Measurements from ENCODE around the gene SLC6A18. TPM values are rescaled to one million over a fixed set of nuclear protein-coding genes. Genes with fewer than 3 reads are reported as not detected.

SLC6A18 gene
- total and polyA plus RNA-seq, 7 donors, result not detected

DNA sequence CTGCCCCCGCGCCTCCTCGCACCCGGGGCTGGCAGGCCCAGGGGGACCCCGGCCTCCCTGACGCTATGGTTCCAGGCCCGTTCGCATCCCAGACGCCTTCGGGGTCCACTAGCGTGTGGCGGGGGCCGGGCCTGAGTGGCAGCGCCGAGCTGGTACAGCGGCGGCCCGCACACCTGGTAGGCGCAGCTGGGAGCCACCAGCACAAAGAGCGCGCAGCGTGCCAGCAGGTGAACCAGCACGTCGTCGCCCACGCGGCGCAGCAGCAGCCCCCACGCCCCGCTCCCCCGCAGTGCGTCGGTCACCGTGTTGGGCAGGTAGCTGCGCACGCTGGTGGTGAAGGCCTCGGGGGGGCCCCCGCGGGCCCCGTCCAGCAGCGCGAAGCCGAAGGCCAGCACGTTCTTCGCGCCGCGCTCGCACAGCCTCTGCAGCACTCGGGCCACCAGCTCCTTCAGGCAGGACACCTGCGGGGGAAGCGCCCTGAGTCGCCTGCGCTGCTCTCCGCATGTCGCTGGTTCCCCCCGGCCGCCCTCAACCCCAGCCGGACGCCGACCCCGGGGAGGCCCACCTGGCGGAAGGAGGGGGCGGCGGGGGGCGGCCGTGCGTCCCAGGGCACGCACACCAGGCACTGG lies 69.1 kb downstream of the SLC6A18 start:
- DNase-seq, result peak in 1 of 2 donors; percentile 37
- Histone ChIP-seq H3K4me3 (no peak overlapping the region), H3K36me3 (ENCODE audit: insufficient read depth in 1 of 2, low read depth in 1 of 2) (no peaks in the 10 kb centered on the region), H3K27me3 (ENCODE audit: insufficient read depth in 3 of 3, low read length in 2 of 3) (peaks cover 2 to 65% (median 25%) of the 10 kb centered on the region in 3 donors), H3K4me1 (no peaks in the 10 kb centered on the region), H3K9me3 (no peaks in the 10 kb centered on the region), H3K27ac (no peak overlapping the region)
- 25 to 39% (median 32%) methylated on average over 42 to 69 of the region's 69 CpGs for whole genome bisulfite sequencing, 3 donors
- TF ChIP-seq, protein P1, sequence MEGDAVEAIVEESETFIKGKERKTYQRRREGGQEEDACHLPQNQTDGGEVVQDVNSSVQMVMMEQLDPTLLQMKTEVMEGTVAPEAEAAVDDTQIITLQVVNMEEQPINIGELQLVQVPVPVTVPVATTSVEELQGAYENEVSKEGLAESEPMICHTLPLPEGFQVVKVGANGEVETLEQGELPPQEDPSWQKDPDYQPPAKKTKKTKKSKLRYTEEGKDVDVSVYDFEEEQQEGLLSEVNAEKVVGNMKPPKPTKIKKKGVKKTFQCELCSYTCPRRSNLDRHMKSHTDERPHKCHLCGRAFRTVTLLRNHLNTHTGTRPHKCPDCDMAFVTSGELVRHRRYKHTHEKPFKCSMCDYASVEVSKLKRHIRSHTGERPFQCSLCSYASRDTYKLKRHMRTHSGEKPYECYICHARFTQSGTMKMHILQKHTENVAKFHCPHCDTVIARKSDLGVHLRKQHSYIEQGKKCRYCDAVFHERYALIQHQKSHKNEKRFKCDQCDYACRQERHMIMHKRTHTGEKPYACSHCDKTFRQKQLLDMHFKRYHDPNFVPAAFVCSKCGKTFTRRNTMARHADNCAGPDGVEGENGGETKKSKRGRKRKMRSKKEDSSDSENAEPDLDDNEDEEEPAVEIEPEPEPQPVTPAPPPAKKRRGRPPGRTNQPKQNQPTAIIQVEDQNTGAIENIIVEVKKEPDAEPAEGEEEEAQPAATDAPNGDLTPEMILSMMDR (IDR thresholded peaks at IDR 0.05), result no peak
- intact Hi-C loops (cut with DNase I), result no loop called here
- ATAC-seq, result no peak

DNA sequence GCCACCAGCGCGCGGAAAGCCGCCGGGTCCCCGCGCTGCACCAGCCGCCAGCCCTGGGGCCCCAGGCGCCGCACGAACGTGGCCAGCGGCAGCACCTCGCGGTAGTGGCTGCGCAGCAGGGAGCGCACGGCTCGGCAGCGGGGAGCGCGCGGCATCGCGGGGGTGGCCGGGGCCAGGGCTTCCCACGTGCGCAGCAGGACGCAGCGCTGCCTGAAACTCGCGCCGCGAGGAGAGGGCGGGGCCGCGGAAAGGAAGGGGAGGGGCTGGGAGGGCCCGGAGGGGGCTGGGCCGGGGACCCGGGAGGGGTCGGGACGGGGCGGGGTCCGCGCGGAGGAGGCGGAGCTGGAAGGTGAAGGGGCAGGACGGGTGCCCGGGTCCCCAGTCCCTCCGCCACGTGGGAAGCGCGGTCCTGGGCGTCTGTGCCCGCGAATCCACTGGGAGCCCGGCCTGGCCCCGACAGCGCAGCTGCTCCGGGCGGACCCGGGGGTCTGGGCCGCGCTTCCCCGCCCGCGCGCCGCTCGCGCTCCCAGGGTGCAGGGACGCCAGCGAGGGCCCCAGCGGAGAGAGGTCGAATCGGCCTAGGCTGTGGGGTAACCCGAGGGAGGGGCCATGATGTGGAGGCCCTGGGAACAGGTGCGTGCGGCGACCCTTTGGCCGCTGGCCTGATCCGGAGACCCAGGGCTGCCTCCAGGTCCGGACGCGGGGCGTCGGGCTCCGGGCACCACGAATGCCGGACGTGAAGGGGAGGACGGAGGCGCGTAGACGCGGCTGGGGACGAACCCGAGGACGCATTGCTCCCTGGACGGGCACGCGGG lies 69.9 kb downstream of the SLC6A18 start, which contains the start of gene TERT:
Gene TERT (minus strand): TSS at position 234 of the 815 bp plus-strand sequence. CDS start 79 bp downstream, at position 155.
- ATAC-seq (no peak), DNase-seq (peak in 1 of 2 donors; percentile 34)
- Histone ChIP-seq H3K4me3 (no peak within 1 kb of the TSS), H3K4me1 (no peaks in the 10 kb centered on the region), H3K27me3 (ENCODE audit: insufficient read depth in 3 of 3, low read length in 2 of 3) (peaks cover 2 to 65% (median 29%) of the 10 kb centered on the region in 3 donors), H3K9me3 (no peaks in the 10 kb centered on the region), H3K36me3 (ENCODE audit: insufficient read depth in 1 of 2, low read depth in 1 of 2) (no peaks in the 10 kb centered on the region), H3K27ac (no peak within 1 kb of the TSS)
- TF ChIP-seq, protein P1 (IDR thresholded peaks at IDR 0.05), result no peak
- intact Hi-C loops (cut with DNase I), result no loop called here
- WGBS, 3 donors, result 4 to 6% (median 4%) methylated on average over 50 to 102 of the region's 102 CpGs

DNA sequence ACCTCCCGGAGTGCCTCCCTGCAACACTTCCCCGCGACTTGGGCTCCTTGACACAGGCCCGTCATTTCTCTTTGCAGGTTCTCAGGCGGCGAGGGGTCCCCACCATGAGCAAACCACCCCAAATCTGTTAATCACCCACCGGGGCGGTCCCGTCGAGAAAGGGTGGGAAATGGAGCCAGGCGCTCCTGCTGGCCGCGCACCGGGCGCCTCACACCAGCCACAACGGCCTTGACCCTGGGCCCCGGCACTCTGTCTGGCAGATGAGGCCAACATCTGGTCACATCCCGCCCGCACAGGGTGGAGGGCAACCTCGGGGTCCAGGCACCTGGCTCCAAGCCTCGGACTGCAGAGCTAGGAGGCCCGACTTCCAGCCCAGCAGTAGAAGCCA lies 70.5 kb downstream of the SLC6A18 start:
- Histone ChIP-seq H3K36me3 (ENCODE audit: insufficient read depth in 1 of 2, low read depth in 1 of 2) (no peaks in the 10 kb centered on the region), H3K4me1 (no peaks in the 10 kb centered on the region), H3K27ac (no peak overlapping the region), H3K9me3 (no peaks in the 10 kb centered on the region), H3K27me3 (ENCODE audit: insufficient read depth in 3 of 3, low read length in 2 of 3) (peaks cover 2 to 65% (median 29%) of the 10 kb centered on the region in 3 donors), H3K4me3 (no peak overlapping the region)
- ATAC-seq, result no peak
- WGBS, 3 donors, result 33 to 37% (median 37%) methylated on average over 22 of the region's 22 CpGs
- intact Hi-C loops (cut with DNase I), result no loop called here
- TF ChIP-seq, protein P1 (IDR thresholded peaks at IDR 0.05), result no peak
- peak in 1 of 2 donors; percentile 43 for DNase-seq

Other genes starting within 250 kb of the SLC6A18 start
- under 1 TPM in 3 of 4 donors, not detected in 1; 0.59 to 0.96 (median 0.83) TPM for gene NKD2, start 216.6 kb upstream of the SLC6A18 start, total RNA-seq
- under 1 TPM; 0.08 to 0.68 (median 0.35) TPM for gene NKD2, start 216.6 kb upstream of the SLC6A18 start, polyA plus RNA-seq
- gene SLC12A7, start 113.3 kb upstream of the SLC6A18 start, total RNA-seq, result 10 to 100 TPM in 3 of 4 donors, 1 to 10 TPM in 1; 4.5 to 22.0 (median 15.1) TPM
- gene SLC12A7, start 113.3 kb upstream of the SLC6A18 start, polyA plus RNA-seq, result 1 to 10 TPM; 2.3 to 3.8 (median 2.3) TPM
- gene SLC6A19, start 23.8 kb upstream of the SLC6A18 start, total RNA-seq, result not detected
- under 1 TPM in 2 of 3 donors, not detected in 1; 0.03 to 0.08 TPM for gene SLC6A19, start 23.8 kb upstream of the SLC6A18 start, polyA plus RNA-seq
- not detected for gene TERT, start 69.7 kb downstream of the SLC6A18 start, total RNA-seq
- gene TERT, start 69.7 kb downstream of the SLC6A18 start, polyA plus RNA-seq, result not detected
- 10 to 100 TPM; 24.9 to 37.2 (median 33.1) TPM for gene CLPTM1L, start 119.7 kb downstream of the SLC6A18 start, total RNA-seq
- 10 to 100 TPM; 24.2 to 92.4 (median 52.3) TPM for gene CLPTM1L, start 119.7 kb downstream of the SLC6A18 start, polyA plus RNA-seq
- gene SLC6A3, start 220.1 kb downstream of the SLC6A18 start, total RNA-seq, result not detected
- gene SLC6A3, start 220.1 kb downstream of the SLC6A18 start, polyA plus RNA-seq, result under 1 TPM in 2 of 3 donors, not detected in 1; under 0.01 to 0.01 TPM